WTC11 (cell line): ENCODE results near the gene HDAC1. TPM values are rescaled to one million over a fixed set of nuclear protein-coding genes. Genes with fewer than 3 reads are reported as not detected.

Experiments used
- ARID4B ChIP-seq: sonication (generic); formaldehyde crosslinking; IDR thresholded peaks from 2 replicates; pipeline ENCODE4 v1.8.0; 2023; ENCODE audit warnings: missing genetic modification reagents, mild to moderate bottlenecking, borderline replicate concordance
- total RNA-seq: library from RNA; stranded (reverse); gene quantifications from 3 replicates; pipeline ENCODE4 v1.2.3, GENCODE V29; 2021

HDAC1 gene
- total RNA-seq, 1 experiment from 2014 or later = 108 TPM

DNA sequence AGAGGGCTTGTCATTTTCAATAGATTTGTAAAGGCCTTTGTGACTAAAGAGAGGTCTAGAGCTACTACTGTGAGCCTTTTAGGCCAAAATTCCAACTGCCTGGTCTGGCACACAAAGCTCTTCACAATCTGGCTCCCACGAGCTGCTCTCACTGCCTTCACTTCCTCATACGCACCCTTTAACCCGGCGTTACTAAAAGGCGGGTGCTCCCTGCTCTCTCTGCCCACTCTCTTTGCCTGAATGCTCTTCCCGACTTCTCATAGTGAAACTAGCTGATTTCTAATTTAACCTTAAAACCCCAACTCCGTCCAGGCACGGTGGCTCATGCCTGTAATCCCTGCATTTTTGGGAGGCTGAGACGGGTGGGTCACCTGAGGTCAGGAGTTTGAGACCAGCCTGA lies 88.2 kb downstream of the HDAC1 start (continued):
- TF ChIP-seq ARID4B (CRISPR knock-in tag) = no peak
- TF ChIP-seq, all 79 proteins: peak for 0

Other genes with a start within 250 kb of the HDAC1 start
- gene TMEM39B, start 219.1 kb upstream of the HDAC1 start, total RNA-seq = 18.8 to 25.8 TPM (median 23.8 TPM) in 3 replicates
- gene KPNA6, start 184.0 kb upstream of the HDAC1 start, total RNA-seq = 91.2 to 104 TPM (median 94.0 TPM) in 3 replicates
- gene TXLNA, start 112.4 kb upstream of the HDAC1 start, total RNA-seq = 46.3 to 49.8 TPM (median 47.2 TPM) in 3 replicates
- gene CCDC28B, start 91.5 kb upstream of the HDAC1 start, total RNA-seq = 29.0 to 34.4 TPM (median 29.9 TPM) in 3 replicates
- gene IQCC, start 86.4 kb upstream of the HDAC1 start, total RNA-seq = 4.6 to 5.2 TPM (median 4.8 TPM) in 3 replicates
- not detected in 3 replicates for gene DCDC2B, start 83.0 kb upstream of the HDAC1 start, total RNA-seq
- 10.3 to 11.9 TPM (median 11.4 TPM) in 3 replicates for gene TMEM234, start 69.7 kb upstream of the HDAC1 start, total RNA-seq
- gene EIF3I, start 69.7 kb upstream of the HDAC1 start, total RNA-seq = 237 to 243 TPM (median 241 TPM) in 3 replicates
- gene FAM167B, start 44.9 kb upstream of the HDAC1 start, total RNA-seq = 5.4 to 7.4 TPM (median 7.1 TPM) in 3 replicates
- gene LCK, start 40.8 kb upstream of the HDAC1 start, total RNA-seq = 51.0 to 60.5 TPM (median 57.0 TPM) in 3 replicates
- gene MARCKSL1, start 44.1 kb downstream of the HDAC1 start, total RNA-seq = 442 to 450 TPM (median 443 TPM) in 3 replicates
- 6.7 to 10.4 TPM (median 9.4 TPM) in 3 replicates for gene FAM229A, start 70.4 kb downstream of the HDAC1 start, total RNA-seq
- gene TSSK3, start 70.5 kb downstream of the HDAC1 start, total RNA-seq = 1.2 to 2.9 TPM (median 1.7 TPM) in 3 replicates
- gene BSDC1, start 102.4 kb downstream of the HDAC1 start, total RNA-seq = 42.4 to 44.3 TPM (median 43.6 TPM) in 3 replicates
- 2.7 to 3.8 TPM (median 3.7 TPM) in 3 replicates for gene ZBTB8B, start 173.0 kb downstream of the HDAC1 start, total RNA-seq
- 7.1 to 8.2 TPM (median 7.7 TPM) in 3 replicates for gene ZBTB8A, start 247.3 kb downstream of the HDAC1 start, total RNA-seq